Neuronal stem cell (in vitro differentiated cells): ENCODE measurements around the gene SLC35F4.

Experiments
- DNase-seq: peaks from one replicate; pipeline ENCODE4 v3.0.0-alpha.2; 2013; ENCODE audit warnings: low spot score
- H2AFZ ChIP-seq: one replicate; pipeline ENCODE4 v1.6.1; 2013; ENCODE audit warnings: mild to moderate bottlenecking, low read length, inconsistent platforms
- H2AK5ac ChIP-seq: 2 replicates; pipeline ENCODE4 v1.6.1; 2013; ENCODE audit warnings: low read depth, mild to moderate bottlenecking, inconsistent platforms, low read length, moderate library complexity, mixed read lengths
- H2BK120ac ChIP-seq: 2 replicates; pipeline ENCODE4 v1.6.1; 2013; ENCODE audit warnings: low read depth, mild to moderate bottlenecking, inconsistent platforms, low read length, moderate library complexity, mixed read lengths
- H2BK12ac ChIP-seq: one replicate; pipeline ENCODE4 v1.6.1; 2013; ENCODE audit warnings: low read length, inconsistent platforms
- H2BK15ac ChIP-seq: 2 replicates; pipeline ENCODE4 v1.6.1; 2013; ENCODE audit warnings: mild to moderate bottlenecking, low read length, inconsistent platforms, mixed read lengths
- H2BK5ac ChIP-seq: one replicate; pipeline ENCODE4 v1.6.1; 2013; ENCODE audit warnings: inconsistent platforms, mild to moderate bottlenecking, low read length, moderate library complexity
- H3K14ac ChIP-seq: one replicate; pipeline ENCODE4 v1.6.1; 2013; ENCODE audit warnings: low read length, inconsistent platforms
- H3K18ac ChIP-seq: 2 replicates; pipeline ENCODE4 v1.6.1; 2013; ENCODE audit warnings: low read length, inconsistent platforms
- H3K23ac ChIP-seq: 2 replicates; pipeline ENCODE4 v1.6.1; 2013; ENCODE audit warnings: low read depth, mild to moderate bottlenecking, mixed read lengths, low read length, inconsistent platforms; ENCODE audit not compliant: poor library complexity
- H3K27ac ChIP-seq: replicated peaks from 3 replicates; pipeline ENCODE4 v1.5.1; 2013; ENCODE audit warnings: low read length, inconsistent platforms
- H3K27me3 ChIP-seq, 3 experiments: 2 replicates each; pipeline ENCODE4 v1.6.1; 2013; ENCODE audit warnings: low read length in 3 of 3, mild to moderate bottlenecking in 2 of 3, inconsistent platforms in 1 of 3, low read depth in 1 of 3, mixed read lengths in 1 of 3, moderate library complexity in 1 of 3; ENCODE audit not compliant: control insufficient read depth in 3 of 3, insufficient read depth in 3 of 3
- H3K36me3 ChIP-seq, 2 donors: replicated peaks in 1 of 2; 2 replicates each; pipeline ENCODE4 v1.6.1; 2013; ENCODE audit warnings: low read length in 2 of 2; ENCODE audit not compliant: control insufficient read depth in 2 of 2, insufficient read depth in 2 of 2
- H3K4ac ChIP-seq: 2 replicates; pipeline ENCODE4 v1.6.1; 2013; ENCODE audit warnings: inconsistent platforms, mild to moderate bottlenecking, low read length, moderate library complexity
- H3K4me1 ChIP-seq, 2 donors: 1 replicate in 1 of 2; 2 replicates in 1 of 2; pipeline ENCODE4 v1.6.1; 2013; ENCODE audit warnings: low read length in 2 of 2, low read depth in 1 of 2; ENCODE audit not compliant: control insufficient read depth in 2 of 2, insufficient read depth in 1 of 2
- H3K4me2 ChIP-seq: one replicate; pipeline ENCODE4 v1.6.1; 2013; ENCODE audit warnings: mild to moderate bottlenecking, low read length, inconsistent platforms; ENCODE audit not compliant: insufficient read depth, poor library complexity, severe bottlenecking
- H3K4me3 ChIP-seq, 2 donors: 2 replicates each; pipeline ENCODE4 v1.5.1; 2013; ENCODE audit warnings: low read length in 2 of 2, mild to moderate bottlenecking in 2 of 2, inconsistent platforms in 1 of 2, moderate library complexity in 1 of 2
- H3K79me1 ChIP-seq: one replicate; pipeline ENCODE4 v1.6.1; 2013; ENCODE audit warnings: low read depth, mild to moderate bottlenecking, inconsistent platforms, low read length, moderate library complexity
- H3K9ac ChIP-seq: one replicate; pipeline ENCODE4 v1.6.1; 2013; ENCODE audit warnings: mild to moderate bottlenecking, low read depth, low read length, inconsistent platforms; ENCODE audit not compliant: poor library complexity
- H3K9me3 ChIP-seq, 2 donors: replicated peaks in 1 of 2; 2 replicates each; pipeline versions ENCODE3 to v1.6.1; 2013; ENCODE audit warnings: low read length in 2 of 2, mild to moderate bottlenecking in 2 of 2, inconsistent platforms in 1 of 2, low read depth in 1 of 2, mixed read lengths in 1 of 2, moderate library complexity in 1 of 2; ENCODE audit not compliant: control insufficient read depth in 2 of 2, insufficient read depth in 1 of 2
- H4K8ac ChIP-seq: one replicate; pipeline ENCODE4 v1.6.1; 2013; ENCODE audit warnings: low read depth, mild to moderate bottlenecking, inconsistent platforms, low read length, moderate library complexity
- H4K91ac ChIP-seq: one replicate; pipeline ENCODE4 v1.6.1; 2013; ENCODE audit warnings: low read length, low read depth, mild to moderate bottlenecking, inconsistent platforms; ENCODE audit not compliant: poor library complexity
- WGBS, 2 donors: extraction: QIAGEN DNeasy Blood & Tissue Kit; methylation state at CpG; one replicate each; pipeline ENCODE4 v1.1.7; 2013; ENCODE audit warnings: missing lambda C conversion rate in 2 of 2, mixed read lengths in 1 of 2; ENCODE audit not compliant: insufficient read length in 2 of 2, insufficient replicate concordance in 1 of 2; ENCODE audit errors: extremely low coverage in 2 of 2; 5-methylcytosine and 5-hydroxymethylcytosine counted together

The SLC35F4 gene

DNA sequence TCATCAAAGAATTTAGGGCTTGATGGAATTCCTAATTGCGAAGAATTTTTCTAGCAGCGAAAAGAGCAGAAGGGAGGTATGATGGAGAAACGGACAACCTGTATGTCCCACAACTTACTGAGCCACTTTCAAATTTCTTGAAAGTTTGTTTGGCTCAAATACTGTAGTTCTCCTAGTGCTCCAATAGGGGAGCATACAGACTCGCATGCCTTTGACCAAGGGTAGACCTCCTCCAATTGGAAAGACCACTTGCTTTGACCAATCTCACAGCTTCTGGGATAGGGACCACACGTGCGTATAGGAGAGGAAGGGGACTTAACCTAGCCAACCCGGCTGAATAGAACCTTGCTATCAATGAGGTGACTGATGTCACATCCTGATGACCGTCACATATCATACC is 28.6 kb downstream of the SLC35F4 start:
- Histone ChIP-seq H3K14ac (no peak overlapping the region), H4K8ac (no peak overlapping the region), H3K4me2 (no peak overlapping the region), H3K4me3 (no peak overlapping the region), H3K4me1 (peaks cover 0 to 4% of the 10 kb centered on the region in 2 donors), H2AFZ (no peak overlapping the region), H3K4ac (no peak overlapping the region), H3K23ac (no peak overlapping the region), H3K9me3 (no peaks in the 10 kb centered on the region), H3K79me1 (no peaks in the 10 kb centered on the region), H2BK120ac (no peak overlapping the region), H2BK15ac (no peak overlapping the region), H3K36me3 (no peaks in the 10 kb centered on the region), H3K27me3 (no peaks in the 10 kb centered on the region), H4K91ac (no peak overlapping the region), H2BK12ac (no peak overlapping the region), H3K9ac (no peak overlapping the region), H3K27ac (no peak overlapping the region), H2BK5ac (no peak overlapping the region), H3K18ac (no peak overlapping the region), H2AK5ac (no peak overlapping the region)
- DNase-seq: no peak
- no CpG with 5 or more reads among the region's 8 CpGs for WGBS, 2 donors

DNA sequence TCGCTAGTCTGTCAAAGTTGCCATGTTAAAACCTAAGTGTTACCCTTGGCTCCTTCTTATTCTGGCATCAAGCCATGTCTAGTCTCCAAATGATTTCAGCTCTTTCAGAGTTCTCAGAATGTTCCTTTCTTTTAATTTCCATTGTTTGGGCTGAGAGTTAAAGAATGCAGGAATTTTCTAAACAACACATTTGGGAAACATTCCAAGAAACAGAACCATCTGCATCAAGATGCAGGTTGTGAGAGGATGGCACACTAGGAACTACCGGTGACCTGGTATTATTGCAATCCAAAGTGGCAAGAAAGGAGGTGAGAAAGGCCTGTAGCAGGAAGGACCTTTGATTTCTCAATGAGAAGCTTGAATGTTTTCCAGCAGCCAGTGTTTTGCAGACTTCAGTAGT is 30.1 kb downstream of the SLC35F4 start:
- Histone ChIP-seq H3K9ac (no peak overlapping the region), H4K91ac (no peak overlapping the region), H4K8ac (no peak overlapping the region), H3K4me3 (no peak overlapping the region), H3K79me1 (no peaks in the 10 kb centered on the region), H3K18ac (no peak overlapping the region), H3K4me2 (no peak overlapping the region), H3K14ac (no peak overlapping the region), H3K23ac (no peak overlapping the region), H3K9me3 (no peaks in the 10 kb centered on the region), H3K4me1 (peaks cover 0 to 4% of the 10 kb centered on the region in 2 donors), H2BK12ac (no peak overlapping the region), H3K36me3 (no peaks in the 10 kb centered on the region), H2AK5ac (no peak overlapping the region), H3K27ac (no peak overlapping the region), H2BK15ac (no peak overlapping the region), H3K27me3 (no peaks in the 10 kb centered on the region), H2AFZ (no peak overlapping the region), H2BK120ac (no peak overlapping the region), H2BK5ac (no peak overlapping the region), H3K4ac (no peak overlapping the region)
- no peak for DNase-seq
- no CpG with 5 or more reads among the region's 2 CpGs for WGBS, 2 donors

DNA sequence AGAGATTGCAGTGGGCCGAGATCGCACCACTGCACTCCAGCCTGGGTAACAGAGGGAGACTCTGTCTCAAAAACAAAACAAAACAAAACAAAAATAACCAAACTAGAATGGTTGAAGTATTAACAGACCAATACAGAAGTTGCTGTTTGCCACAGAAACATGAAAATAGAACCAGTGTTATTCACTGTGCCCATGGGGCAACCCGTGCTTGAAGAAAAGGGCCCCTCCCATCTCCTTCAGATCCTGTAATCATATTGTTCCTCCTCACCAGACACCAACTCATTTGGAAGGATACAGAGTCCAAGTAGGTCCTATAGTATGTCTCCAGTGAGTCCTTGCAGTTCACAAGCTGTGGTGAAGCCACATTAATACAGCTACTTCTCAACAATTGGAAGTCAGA is 30.9 kb downstream of the SLC35F4 start:
- Histone ChIP-seq H3K18ac (no peak overlapping the region), H3K27me3 (no peaks in the 10 kb centered on the region), H3K4me2 (no peak overlapping the region), H2BK120ac (no peak overlapping the region), H2AK5ac (no peak overlapping the region), H3K4me3 (no peak overlapping the region), H4K91ac (no peak overlapping the region), H2BK15ac (no peak overlapping the region), H2BK5ac (no peak overlapping the region), H3K36me3 (no peaks in the 10 kb centered on the region), H2AFZ (no peak overlapping the region), H4K8ac (no peak overlapping the region), H3K9me3 (no peaks in the 10 kb centered on the region), H3K23ac (no peak overlapping the region), H3K79me1 (no peaks in the 10 kb centered on the region), H3K4me1 (peaks cover 0 to 4% of the 10 kb centered on the region in 2 donors), H3K14ac (no peak overlapping the region), H3K27ac (no peak overlapping the region), H2BK12ac (no peak overlapping the region), H3K9ac (no peak overlapping the region), H3K4ac (no peak overlapping the region)
- no CpG with 5 or more reads among the region's 3 CpGs for whole genome bisulfite sequencing, 2 donors
- no peak for DNase-seq

DNA sequence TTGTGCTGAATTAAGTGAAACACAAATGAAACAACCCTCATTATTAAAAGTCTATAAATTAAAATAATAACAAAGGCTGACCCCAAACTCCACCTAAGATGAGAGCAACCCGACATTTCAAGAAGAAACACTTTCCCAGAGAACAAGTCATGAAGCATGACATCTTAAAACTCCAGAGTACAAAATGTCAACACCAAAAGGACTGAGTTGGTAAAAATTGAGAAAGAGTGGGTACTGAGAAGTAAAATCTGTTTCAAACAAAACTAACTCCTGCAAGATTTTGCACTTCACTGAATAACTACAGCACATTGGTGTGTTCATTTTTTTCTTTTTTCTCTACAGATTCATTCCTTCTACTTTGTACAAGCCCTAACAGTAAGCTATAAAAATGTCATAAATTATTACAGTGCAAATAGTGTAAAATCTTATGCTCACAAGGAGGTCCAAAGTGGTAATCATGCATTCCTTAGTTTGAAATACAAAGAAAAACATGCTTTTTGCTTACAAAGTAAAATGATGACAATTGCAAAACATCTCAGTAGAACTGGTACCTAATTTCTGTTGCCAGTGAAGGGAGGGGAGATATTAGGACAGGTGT is 31.8 kb downstream of the SLC35F4 start:
- peaks cover 0 to 4% of the 10 kb centered on the region in 2 donors for H3K4me1 ChIP-seq
- no peak overlapping the region for H3K18ac ChIP-seq
- no peak overlapping the region for H3K23ac ChIP-seq
- no peaks in the 10 kb centered on the region for H3K36me3 ChIP-seq
- no peak overlapping the region for H4K8ac ChIP-seq
- no peak overlapping the region for H2BK15ac ChIP-seq
- no peak overlapping the region for H3K4me3 ChIP-seq
- H3K79me1 ChIP-seq: no peaks in the 10 kb centered on the region
- H3K4me2 ChIP-seq: no peak overlapping the region
- no CpG with 5 or more reads among the region's 1 CpG for WGBS, 2 donors
- H2AK5ac ChIP-seq: no peak overlapping the region
- no peak overlapping the region for H2BK5ac ChIP-seq
- H3K14ac ChIP-seq: no peak overlapping the region
- no peaks in the 10 kb centered on the region for H3K9me3 ChIP-seq
- H3K4ac ChIP-seq: no peak overlapping the region
- DNase-seq: no peak
- no peaks in the 10 kb centered on the region for H3K27me3 ChIP-seq
- H4K91ac ChIP-seq: no peak overlapping the region
- no peak overlapping the region for H2AFZ ChIP-seq
- H2BK12ac ChIP-seq: no peak overlapping the region
- no peak overlapping the region for H3K27ac ChIP-seq
- H2BK120ac ChIP-seq: no peak overlapping the region
- H3K9ac ChIP-seq: no peak overlapping the region
